K562 (cell line): ENCODE measurements around the gene LSM14B. TPM values are rescaled to one million over a fixed set of nuclear protein-coding genes. Genes with fewer than 3 reads are reported as not detected.

Experiments used
- BCL6 ChIP-seq: fragments of 250-450 bp; sonication (Bioruptor Pico); IDR thresholded peaks from 2 replicates; pipeline ENCODE4 v1.4.0; 2020
- BCOR ChIP-seq: fragments of 450-650 bp; IDR thresholded peaks from 2 replicates; pipeline ENCODE4 v1.6.1; 2016
- BHLHE40 ChIP-seq: IDR thresholded peaks from 2 replicates; pipeline ENCODE4 v1.6.1; 2011; ENCODE audit warnings: low read length, improper control_type of control experiment
- BRCA1 ChIP-seq, 2 experiments: fragments of 450-650 bp in 1 of 2; sonication (generic) in 1 of 2; formaldehyde crosslinking in 1 of 2; IDR thresholded peaks; 2 replicates each; pipeline versions ENCODE4 v1.5.0 to v1.6.1; 2017 to 2020; ENCODE audit warnings: mild to moderate bottlenecking in 1 of 2, missing genetic modification reagents in 1 of 2
- CREB1 ChIP-seq, 2 experiments: sonication (generic) in 1 of 2; formaldehyde crosslinking in 1 of 2; IDR thresholded peaks; 2 replicates each; pipeline versions ENCODE4 v1.6.1 to v1.8.0; 2012 to 2022; ENCODE audit warnings: inconsistent platforms in 1 of 2, mild to moderate bottlenecking in 1 of 2, missing genetic modification reagents in 1 of 2, moderate library complexity in 1 of 2
- KDM2B ChIP-seq: fragments of 250-450 bp; sonication (Bioruptor Pico); IDR thresholded peaks from 2 replicates; pipeline ENCODE4 v1.8.0; 2021; ENCODE audit warnings: mild to moderate bottlenecking, moderate library complexity
- LCOR ChIP-seq: sonication (generic); formaldehyde crosslinking; IDR thresholded peaks from 2 replicates; pipeline ENCODE4 v1.8.0; 2022; ENCODE audit warnings: mild to moderate bottlenecking, missing genetic modification reagents
- MCM5 ChIP-seq: fragments of 450-650 bp; IDR thresholded peaks from 2 replicates; pipeline ENCODE4 v1.6.1; 2016; ENCODE audit warnings: low read depth
- NBN ChIP-seq: fragments of 450-650 bp; IDR thresholded peaks from 2 replicates; pipeline ENCODE4 v1.6.1; 2016; ENCODE audit warnings: low read depth, mild to moderate bottlenecking
- RB1 ChIP-seq: fragments of 450-650 bp; IDR thresholded peaks from 2 replicates; pipeline ENCODE4 v1.6.1; 2017; ENCODE audit warnings: low read depth, mild to moderate bottlenecking
- ZBTB1 ChIP-seq: sonication (generic); formaldehyde crosslinking; IDR thresholded peaks from 2 replicates; pipeline ENCODE4 v1.8.1; 2023; ENCODE audit warnings: missing genetic modification reagents, low read depth, mild to moderate bottlenecking, borderline replicate concordance
- ZBTB33 ChIP-seq: sonication (generic); formaldehyde crosslinking; IDR thresholded peaks from 2 replicates; pipeline ENCODE4 v1.8.1; 2023; ENCODE audit warnings: mild to moderate bottlenecking, missing genetic modification reagents
- ZNF134 ChIP-seq: fragments of 250-450 bp; sonication (Bioruptor Pico); conservative IDR thresholded peaks from 2 replicates; pipeline ENCODE4 v1.4.0; 2020
- ZNF175 ChIP-seq: fragments of 200-800 bp; sonication (Bioruptor generic); IDR thresholded peaks from 2 replicates; pipeline ENCODE4 v1.6.1; 2016; ENCODE audit warnings: low read depth, mild to moderate bottlenecking, missing genetic modification characterization, missing compliant biosample characterization
- polyA plus RNA-seq, 8 experiments: library from polyadenylated mRNA; depleted of rRNA in 4 of 8; stranded (reverse) in 5 of 8; unstranded in 3 of 8; fragments of >200 nt; fragmentation: Nextera tagmentation in 2 of 8; fragmentation: Illumina TruSeq in 1 of 8; extraction: Ambion mirVana in 2 of 8; extraction: Trizol in 1 of 8; gene quantifications; 2 replicates each; pipeline versions ENCODE4 v1.2.1 to v1.2.3, GENCODE V29; 2011 to 2014; ENCODE audit warnings: inconsistent platforms in 1 of 8, missing spikeins in 1 of 8
- total RNA-seq, 7 experiments: library from RNA; depleted of rRNA in 6 of 7; stranded (reverse); fragments of >200 nt in 6 of 7; fragmentation: Illumina TruSeq in 2 of 7; extraction: Trizol in 2 of 7; gene quantifications; 2 replicates each; pipeline versions ENCODE4 v1.2.1 to v1.2.3, GENCODE V29; 2011 to 2021; ENCODE audit warnings: low replicate concordance in 1 of 7
- TF ChIP-seq, protein P1 (sequence below): IDR thresholded peaks from 2 replicates; pipeline ENCODE4 v1.6.1; 2014; ENCODE audit warnings: antibody characterized with exemption
- TF ChIP-seq, protein P2 (sequence below): fragments of 250-450 bp; sonication (Bioruptor Pico); IDR thresholded peaks from 2 replicates; pipeline ENCODE4 v1.8.0; 2022; ENCODE audit warnings: inconsistent platforms, mild to moderate bottlenecking, moderate library complexity, borderline replicate concordance
- TF ChIP-seq, protein P3 (sequence below), 3 experiments: IDR thresholded peaks in 2 of 3; conservative IDR thresholded peaks in 1 of 3; 2 replicates each; pipeline ENCODE4 v1.5.1; 2011 to 2012; ENCODE audit warnings: low read length in 3 of 3, mild to moderate bottlenecking in 3 of 3, control low read depth in 2 of 3, improper control_type of control experiment in 1 of 3, inconsistent platforms in 1 of 3, low read depth in 1 of 3, mixed read lengths in 1 of 3, moderate library complexity in 1 of 3; ENCODE audit not compliant: insufficient read depth in 2 of 3
- TF ChIP-seq, protein P4 (sequence below): fragments of 450-650 bp; formaldehyde crosslinking; IDR thresholded peaks from 2 replicates; pipeline ENCODE4 v1.4.0; 2020; ENCODE audit warnings: mild to moderate bottlenecking, mixed read lengths

Gene LSM14B
- total and polyA plus RNA-seq, 9 of the 15 experiments (the other 6 are each of a cell fraction or from before 2014, with no cell fraction given) = 0.66 to 36.0 (median 20.2) TPM

- TF ChIP-seq ZBTB33 (CRISPR knock-in tag) (peak; percentile 58; the same call in 1 of the 2 replicates), BCL6 (0 out of 2 replicates have a peak, but pooled peaks have one; percentile 4), CREB1 (IDR thresholded peaks at IDR 0.05) (peak; percentile 45; the same call in 1 of the 2 replicates), CREB1 (CRISPR knock-in tag; IDR thresholded peaks at IDR 0.05) (peak; percentile 85), ZNF175 (CRISPR knock-in tag) (peak; percentile 64), MCM5 (no peak), NBN (peak; percentile 77; the same call in 1 of the 2 replicates), ZBTB1 (no peak), LCOR (CRISPR knock-in tag) (peak; percentile 52; the same call in 1 of the 2 replicates), ZNF134 (CRISPR knock-in tag) (peak; percentile 37; the same call in 1 of the 2 replicates), BCOR (peak; percentile 75), BHLHE40 (peak; percentile 99), RB1 (no peak; the same call in 1 of the 2 replicates), BRCA1 (IDR thresholded peaks at IDR 0.05) (no peak), BRCA1 (CRISPR knock-in tag; IDR thresholded peaks at IDR 0.05) (no peak), KDM2B (CRISPR knock-in tag) (no peak)
- TF ChIP-seq, protein P1, sequence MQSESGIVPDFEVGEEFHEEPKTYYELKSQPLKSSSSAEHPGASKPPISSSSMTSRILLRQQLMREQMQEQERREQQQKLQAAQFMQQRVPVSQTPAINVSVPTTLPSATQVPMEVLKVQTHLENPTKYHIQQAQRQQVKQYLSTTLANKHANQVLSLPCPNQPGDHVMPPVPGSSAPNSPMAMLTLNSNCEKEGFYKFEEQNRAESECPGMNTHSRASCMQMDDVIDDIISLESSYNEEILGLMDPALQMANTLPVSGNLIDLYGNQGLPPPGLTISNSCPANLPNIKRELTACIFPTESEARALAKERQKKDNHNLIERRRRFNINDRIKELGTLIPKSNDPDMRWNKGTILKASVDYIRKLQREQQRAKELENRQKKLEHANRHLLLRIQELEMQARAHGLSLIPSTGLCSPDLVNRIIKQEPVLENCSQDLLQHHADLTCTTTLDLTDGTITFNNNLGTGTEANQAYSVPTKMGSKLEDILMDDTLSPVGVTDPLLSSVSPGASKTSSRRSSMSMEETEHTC = peak; percentile 77; the same call in 1 of the 2 replicates
- TF ChIP-seq, protein P2, sequence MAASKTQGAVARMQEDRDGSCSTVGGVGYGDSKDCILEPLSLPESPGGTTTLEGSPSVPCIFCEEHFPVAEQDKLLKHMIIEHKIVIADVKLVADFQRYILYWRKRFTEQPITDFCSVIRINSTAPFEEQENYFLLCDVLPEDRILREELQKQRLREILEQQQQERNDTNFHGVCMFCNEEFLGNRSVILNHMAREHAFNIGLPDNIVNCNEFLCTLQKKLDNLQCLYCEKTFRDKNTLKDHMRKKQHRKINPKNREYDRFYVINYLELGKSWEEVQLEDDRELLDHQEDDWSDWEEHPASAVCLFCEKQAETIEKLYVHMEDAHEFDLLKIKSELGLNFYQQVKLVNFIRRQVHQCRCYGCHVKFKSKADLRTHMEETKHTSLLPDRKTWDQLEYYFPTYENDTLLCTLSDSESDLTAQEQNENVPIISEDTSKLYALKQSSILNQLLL = no peak
- TF ChIP-seq, protein P3, sequence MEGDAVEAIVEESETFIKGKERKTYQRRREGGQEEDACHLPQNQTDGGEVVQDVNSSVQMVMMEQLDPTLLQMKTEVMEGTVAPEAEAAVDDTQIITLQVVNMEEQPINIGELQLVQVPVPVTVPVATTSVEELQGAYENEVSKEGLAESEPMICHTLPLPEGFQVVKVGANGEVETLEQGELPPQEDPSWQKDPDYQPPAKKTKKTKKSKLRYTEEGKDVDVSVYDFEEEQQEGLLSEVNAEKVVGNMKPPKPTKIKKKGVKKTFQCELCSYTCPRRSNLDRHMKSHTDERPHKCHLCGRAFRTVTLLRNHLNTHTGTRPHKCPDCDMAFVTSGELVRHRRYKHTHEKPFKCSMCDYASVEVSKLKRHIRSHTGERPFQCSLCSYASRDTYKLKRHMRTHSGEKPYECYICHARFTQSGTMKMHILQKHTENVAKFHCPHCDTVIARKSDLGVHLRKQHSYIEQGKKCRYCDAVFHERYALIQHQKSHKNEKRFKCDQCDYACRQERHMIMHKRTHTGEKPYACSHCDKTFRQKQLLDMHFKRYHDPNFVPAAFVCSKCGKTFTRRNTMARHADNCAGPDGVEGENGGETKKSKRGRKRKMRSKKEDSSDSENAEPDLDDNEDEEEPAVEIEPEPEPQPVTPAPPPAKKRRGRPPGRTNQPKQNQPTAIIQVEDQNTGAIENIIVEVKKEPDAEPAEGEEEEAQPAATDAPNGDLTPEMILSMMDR (IDR thresholded peaks at IDR 0.05 in 2 of 3, conservative IDR thresholded peaks at IDR 0.05 in 1 of 3; ENCODE audit: insufficient read depth in 2 of 3, low read depth in 1 of 3, low read length in 3 of 3) = no peak
- TF ChIP-seq, protein P4, sequence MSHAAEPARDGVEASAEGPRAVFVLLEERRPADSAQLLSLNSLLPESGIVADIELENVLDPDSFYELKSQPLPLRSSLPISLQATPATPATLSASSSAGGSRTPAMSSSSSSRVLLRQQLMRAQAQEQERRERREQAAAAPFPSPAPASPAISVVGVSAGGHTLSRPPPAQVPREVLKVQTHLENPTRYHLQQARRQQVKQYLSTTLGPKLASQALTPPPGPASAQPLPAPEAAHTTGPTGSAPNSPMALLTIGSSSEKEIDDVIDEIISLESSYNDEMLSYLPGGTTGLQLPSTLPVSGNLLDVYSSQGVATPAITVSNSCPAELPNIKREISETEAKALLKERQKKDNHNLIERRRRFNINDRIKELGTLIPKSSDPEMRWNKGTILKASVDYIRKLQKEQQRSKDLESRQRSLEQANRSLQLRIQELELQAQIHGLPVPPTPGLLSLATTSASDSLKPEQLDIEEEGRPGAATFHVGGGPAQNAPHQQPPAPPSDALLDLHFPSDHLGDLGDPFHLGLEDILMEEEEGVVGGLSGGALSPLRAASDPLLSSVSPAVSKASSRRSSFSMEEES (CRISPR knock-in tag) = peak; percentile 81
Measured at GRCh38 chr20:62146019-62146755, 23.9 kb downstream of the LSM14B start (continued).
